Endodermal cell (in vitro differentiated cells): ENCODE data around the gene SLX4IP. TPM values are rescaled to one million over a fixed set of nuclear protein-coding genes. Genes with fewer than 3 reads are reported as not detected.
A peak's percentile ranks its signal among the peaks of the same experiment; 100 is the strongest.

Source experiments
- DNase-seq: peaks from one replicate; pipeline ENCODE4 v3.0.0-alpha.2; 2017
- H3K27ac ChIP-seq: 2 replicates; pipeline ENCODE4 v1.5.1; 2013; ENCODE audit warnings: mild to moderate bottlenecking, low read depth, low read length, moderate library complexity
- H3K27me3 ChIP-seq: 2 replicates; pipeline ENCODE4 v1.6.1; 2013; ENCODE audit warnings: mild to moderate bottlenecking, low read length, moderate library complexity; ENCODE audit not compliant: insufficient read depth, control insufficient read depth, poor library complexity, severe bottlenecking
- H3K36me3 ChIP-seq: 2 replicates; pipeline ENCODE4 v1.7.0; 2013; ENCODE audit warnings: mild to moderate bottlenecking, low read length, moderate library complexity; ENCODE audit not compliant: control insufficient read depth, insufficient read depth
- H3K4me1 ChIP-seq: one replicate; pipeline ENCODE4 v1.7.0; 2013; ENCODE audit warnings: low read length; ENCODE audit not compliant: control insufficient read depth, insufficient read depth
- H3K4me3 ChIP-seq: 2 replicates; pipeline ENCODE4 v1.5.1; 2013; ENCODE audit warnings: mild to moderate bottlenecking, low read length, moderate library complexity
- H3K9ac ChIP-seq: 2 replicates; pipeline ENCODE4 v1.6.1; 2013; ENCODE audit warnings: mild to moderate bottlenecking, low read length, moderate library complexity; ENCODE audit not compliant: poor library complexity, severe bottlenecking; ENCODE audit errors: extremely low read depth
- H3K9me3 ChIP-seq: 2 replicates; pipeline ENCODE4 v1.6.1; 2013; ENCODE audit warnings: mild to moderate bottlenecking, low read length, moderate library complexity; ENCODE audit not compliant: control insufficient read depth
- H3K27ac Mint-ChIP-seq: 2 replicates; pipeline ENCODE4 v1.8.0; 2020; ENCODE audit warnings: mixed read lengths
- H3K27me3 Mint-ChIP-seq: 2 replicates; pipeline ENCODE4 v1.8.0; 2021; ENCODE audit warnings: mild to moderate bottlenecking, mixed read lengths; ENCODE audit not compliant: insufficient read depth
- H3K36me3 Mint-ChIP-seq: 2 replicates; pipeline ENCODE4 v1.8.0; 2020; ENCODE audit warnings: low read depth, mixed read lengths
- H3K4me1 Mint-ChIP-seq: 2 replicates; pipeline ENCODE4 v1.8.0; 2020; ENCODE audit warnings: mixed read lengths
- H3K4me3 Mint-ChIP-seq: 2 replicates; pipeline ENCODE4 v1.8.0; 2020; ENCODE audit warnings: mild to moderate bottlenecking, moderate library complexity, mixed read lengths
- H3K9me3 Mint-ChIP-seq: 2 replicates; pipeline ENCODE4 v1.8.0; 2020; ENCODE audit warnings: mild to moderate bottlenecking, mixed read lengths
- CTCF ChIP-seq: fragments of 200-600 bp; sonication (generic); conservative IDR thresholded peaks from 2 replicates; pipeline ENCODE4 v1.5.0; 2021; ENCODE audit warnings: antibody characterized with exemption, mild to moderate bottlenecking
- WGBS, 2 experiments: methylation state at CpG; one replicate each; pipeline versions ENCODE4 v1.1.5 to v1.1.7; 2013; ENCODE audit warnings: missing lambda C conversion rate in 2 of 2, mixed read lengths in 1 of 2; ENCODE audit not compliant: insufficient coverage in 1 of 2, insufficient read length in 1 of 2; 5-methylcytosine and 5-hydroxymethylcytosine counted together
- total RNA-seq, 2 donors: library from RNA; stranded (reverse); fragmentation: NEBNext Ultra II Directional in 1 of 2; extraction: Animal tissue kit (Norgen Biotek cat#: 25700) in 1 of 2; gene quantifications; 2 replicates in 1 of 2; 3 replicates in 1 of 2; pipeline ENCODE4 v1.2.1, GENCODE V29; 2021

The SLX4IP gene
- total RNA-seq, 2 donors from 2014 or later, result 9.2 to 9.5 TPM

GRCh38 chr20:10665027-10665561 is 230.0 kb downstream of the SLX4IP start:
- no peak overlapping the region for H3K27ac Mint-ChIP-seq
- Histone ChIP-seq H3K4me3 (peak overlapping the region; percentile 42), H3K9ac (no peak overlapping the region), H3K36me3 (no peaks in the 10 kb centered on the region), H3K9me3 (no peaks in the 10 kb centered on the region), H3K27me3 (peaks cover 57% of the 10 kb centered on the region), H3K4me1 (peaks cover 14% of the 10 kb centered on the region), H3K27ac (peak overlapping the region; percentile 76)
- peaks cover 66% of the 10 kb centered on the region for H3K27me3 Mint-ChIP-seq
- H3K4me1 Mint-ChIP-seq, result peaks cover 52% of the 10 kb centered on the region
- WGBS, 2 experiments, result 65 to 74% methylated on average over 6 to 7 of the region's 7 CpGs
- H3K4me3 Mint-ChIP-seq, result peak overlapping the region; percentile 14
- no peaks in the 10 kb centered on the region for H3K9me3 Mint-ChIP-seq
- DNase-seq, result peak; percentile 36
- H3K36me3 Mint-ChIP-seq, result peaks cover 25% of the 10 kb centered on the region
- TF ChIP-seq CTCF, result no peak

- 80 to 84% methylated on average over 5 to 6 of the region's 6 CpGs for WGBS, 2 experiments
- no peaks in the 10 kb centered on the region for H3K9me3 Mint-ChIP-seq
- DNase-seq, result peak; percentile 63
- Histone ChIP-seq H3K27me3 (peaks cover 59% of the 10 kb centered on the region), H3K36me3 (no peaks in the 10 kb centered on the region), H3K9ac (no peak overlapping the region), H3K27ac (peak overlapping the region; percentile 55), H3K4me1 (peaks cover 11% of the 10 kb centered on the region), H3K9me3 (no peaks in the 10 kb centered on the region), H3K4me3 (no peak overlapping the region)
- peaks cover 52% of the 10 kb centered on the region for H3K4me1 Mint-ChIP-seq
- H3K4me3 Mint-ChIP-seq, result no peak overlapping the region
- no peak overlapping the region for H3K27ac Mint-ChIP-seq
- peaks cover 66% of the 10 kb centered on the region for H3K27me3 Mint-ChIP-seq
- no peak for TF ChIP-seq CTCF
- H3K36me3 Mint-ChIP-seq, result peaks cover 25% of the 10 kb centered on the region
These were observed 230.7 kb downstream of the SLX4IP start for GRCh38 chr20:10665791-10666190.

GRCh38 chr20:10666221-10667076 is 231.3 kb downstream of the SLX4IP start:
- H3K9me3 Mint-ChIP-seq, result no peaks in the 10 kb centered on the region
- Histone ChIP-seq H3K4me1 (peaks cover 10% of the 10 kb centered on the region), H3K27ac (peak overlapping the region; percentile 90), H3K36me3 (no peaks in the 10 kb centered on the region), H3K9me3 (no peaks in the 10 kb centered on the region), H3K27me3 (peaks cover 62% of the 10 kb centered on the region), H3K4me3 (no peak overlapping the region), H3K9ac (no peak overlapping the region)
- H3K4me3 Mint-ChIP-seq, result no peak overlapping the region
- no peak for TF ChIP-seq CTCF
- H3K27me3 Mint-ChIP-seq, result peaks cover 66% of the 10 kb centered on the region
- H3K4me1 Mint-ChIP-seq, result peaks cover 57% of the 10 kb centered on the region
- 93 to 95% methylated on average over 3 to 7 of the region's 7 CpGs for whole genome bisulfite sequencing, 2 experiments
- peaks cover 19% of the 10 kb centered on the region for H3K36me3 Mint-ChIP-seq
- peak; percentile 54 for DNase-seq
- no peak overlapping the region for H3K27ac Mint-ChIP-seq
